ENCODE measurements around the gene DIDO1. TPM values are rescaled to one million over a fixed set of nuclear protein-coding genes. Genes with fewer than 3 reads are reported as not detected.

DIDO1 gene
- total RNA-seq, 1 experiment from 2014 or later: 85.9 TPM

DNA sequence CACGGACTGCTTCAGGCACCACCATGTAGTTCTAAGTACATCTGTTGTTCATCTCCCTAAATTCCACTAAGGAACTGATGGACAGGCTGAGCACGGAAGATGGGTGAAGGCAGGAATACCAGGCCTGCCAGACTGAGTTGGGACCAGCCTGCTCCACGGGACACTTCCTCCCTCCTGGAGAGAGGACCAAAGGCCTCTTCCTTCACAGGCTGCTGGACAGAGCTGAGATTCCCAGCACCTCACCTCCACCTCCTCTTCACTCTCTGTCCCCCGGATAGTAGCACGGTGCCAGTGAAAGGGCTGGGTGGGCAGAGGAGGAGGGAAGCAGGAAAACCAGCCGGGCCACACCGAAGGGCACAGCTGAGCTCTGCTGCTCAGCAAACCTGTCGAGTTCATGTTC lies 41.7 kb downstream of the DIDO1 start:
- Histone ChIP-seq H3K14ac (ENCODE audit: insufficient read depth, low read length) (no peak overlapping the region), H3K9ac (ENCODE audit: extremely low read depth, insufficient read length, low read length) (no peak overlapping the region), H3T11ph (ENCODE audit: low read length) (no peak overlapping the region), H3K9me3 (ENCODE audit: control insufficient read depth, low read depth, low read length) (no peaks in the 10 kb centered on the region), H3K79me1 (ENCODE audit: insufficient read depth, low read depth, low read length, poor library complexity, severe bottlenecking) (no peaks in the 10 kb centered on the region), H4K8ac (replicated peaks; ENCODE audit: insufficient read length, low read depth, low read length) (no peak overlapping the region), H3K4ac (ENCODE audit: low read depth, low read length) (no peak overlapping the region), H3K27ac (ENCODE audit: insufficient read length, low read depth, low read length) (no peak overlapping the region), H3K4me1 (ENCODE audit: insufficient read depth, low read length) (no peaks in the 10 kb centered on the region; the same call in 1 of the 2 replicates), H3K23me2 (ENCODE audit: insufficient read length, low read depth, low read length, poor library complexity, severe bottlenecking) (no peaks in the 10 kb centered on the region), H2BK120ac (ENCODE audit: low read depth, low read length, poor library complexity, severe bottlenecking) (no peak overlapping the region), H4K91ac (ENCODE audit: insufficient read length, low read depth, low read length) (no peak overlapping the region), H3K56ac (ENCODE audit: insufficient read length, low read depth, low read length) (no peak overlapping the region), H2AK5ac (ENCODE audit: insufficient read length, low read length) (no peak overlapping the region), H2AFZ (ENCODE audit: low read length) (no peak overlapping the region), H3K79me2 (ENCODE audit: insufficient read depth, low read length) (no peaks in the 10 kb centered on the region), H3K27me3 (ENCODE audit: insufficient read depth, low read length) (no peaks in the 10 kb centered on the region), H3K18ac (ENCODE audit: insufficient read length, low read depth, low read length) (no peak overlapping the region), H3K4me2 (ENCODE audit: insufficient read depth, insufficient read length, low read length) (no peak overlapping the region), H4K5ac (ENCODE audit: insufficient read length, low read depth, low read length) (no peak overlapping the region), H3K23ac (ENCODE audit: insufficient read length, low read depth, low read length) (no peak overlapping the region), H4K20me1 (ENCODE audit: control insufficient read depth, insufficient read depth, insufficient read length) (no peaks in the 10 kb centered on the region), H2BK20ac (ENCODE audit: low read depth, low read length, poor library complexity, severe bottlenecking) (no peak overlapping the region), H2BK5ac (ENCODE audit: insufficient read length, low read length) (no peak overlapping the region), H2BK15ac (ENCODE audit: low read depth, low read length) (no peak overlapping the region), H2BK12ac (ENCODE audit: insufficient read length, low read depth, low read length) (no peak overlapping the region)
- TF ChIP-seq, protein P1, sequence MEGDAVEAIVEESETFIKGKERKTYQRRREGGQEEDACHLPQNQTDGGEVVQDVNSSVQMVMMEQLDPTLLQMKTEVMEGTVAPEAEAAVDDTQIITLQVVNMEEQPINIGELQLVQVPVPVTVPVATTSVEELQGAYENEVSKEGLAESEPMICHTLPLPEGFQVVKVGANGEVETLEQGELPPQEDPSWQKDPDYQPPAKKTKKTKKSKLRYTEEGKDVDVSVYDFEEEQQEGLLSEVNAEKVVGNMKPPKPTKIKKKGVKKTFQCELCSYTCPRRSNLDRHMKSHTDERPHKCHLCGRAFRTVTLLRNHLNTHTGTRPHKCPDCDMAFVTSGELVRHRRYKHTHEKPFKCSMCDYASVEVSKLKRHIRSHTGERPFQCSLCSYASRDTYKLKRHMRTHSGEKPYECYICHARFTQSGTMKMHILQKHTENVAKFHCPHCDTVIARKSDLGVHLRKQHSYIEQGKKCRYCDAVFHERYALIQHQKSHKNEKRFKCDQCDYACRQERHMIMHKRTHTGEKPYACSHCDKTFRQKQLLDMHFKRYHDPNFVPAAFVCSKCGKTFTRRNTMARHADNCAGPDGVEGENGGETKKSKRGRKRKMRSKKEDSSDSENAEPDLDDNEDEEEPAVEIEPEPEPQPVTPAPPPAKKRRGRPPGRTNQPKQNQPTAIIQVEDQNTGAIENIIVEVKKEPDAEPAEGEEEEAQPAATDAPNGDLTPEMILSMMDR (conservative IDR thresholded peaks at IDR 0.05): no peak
- no peak overlapping the region for H3K4me3 Mint-ChIP-seq
- peaks cover 23 to 66% (median 34%) of the 10 kb centered on the region in 3 experiments for H3K36me3 Mint-ChIP-seq (ENCODE audit: insufficient read depth in 1 of 3, low read depth in 3 of 3)
- no peaks in the 10 kb centered on the region for H3K9me3 Mint-ChIP-seq
- no peak for DNase-seq
- peak overlapping the region in 1 of 3 experiments; percentile 25; a peak in 2 of 7 replicates for H3K27ac Mint-ChIP-seq
- peaks cover 24 to 31% of the 10 kb centered on the region in 2 experiments for H3K4me1 Mint-ChIP-seq
- no peaks in the 10 kb centered on the region for H3K27me3 Mint-ChIP-seq (ENCODE audit: low read depth)
- no CpG with 5 or more reads among the region's 8 CpGs for WGBS (ENCODE audit: extremely low coverage, insufficient read length, low lambda C conversion rate)
